HCT116 (cell line): ENCODE results near the gene ATP6V0B. TPM values are rescaled to one million over a fixed set of nuclear protein-coding genes. Genes with fewer than 3 reads are reported as not detected.

ENCODE experiments used
- ATAC-seq: fragments of 200-7000 bp; cut with Tn5 transposase; 2 replicates; pipeline ENCODE4 v1.9.1; 2020; ENCODE audit warnings: mild to moderate bottlenecking, moderate library complexity
- BruUV-seq: library from RNA; stranded (reverse); fragments of 400-500 nt; replicated peaks from 2 replicates; lab custom pipeline; 2021; lab: Mats Ljungman, UMichigan
- CTCF ChIA-PET: fragments of 300-600 bp; sonication (Branson Sonifier 250); formaldehyde crosslinking; loops from one replicate; lab custom pipeline; 2021; ENCODE audit warnings: antibody characterized with exemption; lab: Charles Lee
- POLR2A ChIA-PET: fragments of 300-600, 350-600 bp; sonication (Branson Sonifier 250); formaldehyde crosslinking; loops from one replicate; lab custom pipeline; 2021; ENCODE audit warnings: antibody characterized with exemption; lab: Charles Lee
- RAD21 ChIA-PET, 2 experiments: fragments of 300-600 bp; sonication (Branson Sonifier 250); formaldehyde crosslinking; loops; one replicate each; lab custom pipeline; 2023; ENCODE audit warnings: low total read pairs in 2 of 2; ENCODE audit not compliant: uncharacterized antibody in 2 of 2, unreplicated experiment in 2 of 2, low non-redundant PET in 1 of 2; lab: Charles Lee
- DNase-seq: peaks from one replicate; pipeline ENCODE4 v3.0.0-alpha.2; 2010; ENCODE audit warnings: low read depth, low spot score
- H2AFZ ChIP-seq: fragments of 200-600 bp; shearing (Covaris generic), sonication (generic); 2 replicates; pipeline ENCODE4 v1.6.1; 2017; ENCODE audit warnings: low read depth, mixed run types, mixed read lengths, antibody characterized with exemption, low read length; ENCODE audit not compliant: poor library complexity, severe bottlenecking
- H3K27ac ChIP-seq: 2 replicates; pipeline ENCODE4 v1.5.1; 2012; ENCODE audit warnings: low read depth, low read length
- H3K27me3 ChIP-seq: fragments of 200-600 bp; sonication (generic); 2 replicates; pipeline ENCODE4 v1.6.1; 2016; ENCODE audit warnings: mixed run types, low read length, mixed read lengths; ENCODE audit not compliant: insufficient read depth
- H3K36me3 ChIP-seq, 2 experiments: fragments of 200-500 bp in 1 of 2; fragments of 200-600 bp in 1 of 2; sonication (Bioruptor generic) in 1 of 2; sonication (generic) in 1 of 2; 2 replicates each; pipeline versions ENCODE4 v1.5.1 to v1.6.1; 2014 to 2016; ENCODE audit warnings: low read length in 2 of 2, inconsistent platforms in 1 of 2, mixed read lengths in 1 of 2, mixed run types in 1 of 2; ENCODE audit not compliant: insufficient read depth in 2 of 2, control insufficient read depth in 1 of 2
- H3K4me1 ChIP-seq, 2 experiments: fragments of 200-600 bp in 1 of 2; sonication (generic) in 1 of 2; 2 replicates each; pipeline versions ENCODE4 v1.5.1 to v1.6.1; 2012 to 2017; ENCODE audit warnings: low read length in 2 of 2, inconsistent platforms in 1 of 2, mild to moderate bottlenecking in 1 of 2, mixed read lengths in 1 of 2, mixed run types in 1 of 2, moderate library complexity in 1 of 2; ENCODE audit not compliant: insufficient read depth in 2 of 2, control insufficient read depth in 1 of 2
- H3K4me2 ChIP-seq: fragments of 200-600 bp; sonication (generic); 2 replicates; pipeline ENCODE4 v1.6.1; 2017; ENCODE audit warnings: mixed run types, low read length, mixed read lengths
- H3K4me3 ChIP-seq, 2 experiments: fragments of 200-600 bp in 1 of 2; sonication (generic) in 1 of 2; replicated peaks in 1 of 2; 2 replicates each; pipeline ENCODE4 v1.5.1; 2011 to 2016; ENCODE audit warnings: low read length in 2 of 2, control low read depth in 1 of 2, low read depth in 1 of 2, mild to moderate bottlenecking in 1 of 2, mixed read lengths in 1 of 2, mixed run types in 1 of 2
- H3K79me2 ChIP-seq: fragments of 200-600 bp; sonication (generic); 2 replicates; pipeline ENCODE4 v1.6.1; 2017; ENCODE audit warnings: mild to moderate bottlenecking, mixed run types, low read length, moderate library complexity, mixed read lengths; ENCODE audit not compliant: insufficient read depth
- H3K9ac ChIP-seq: fragments of 200-600 bp; sonication (generic); 2 replicates; pipeline ENCODE4 v1.6.1; 2016; ENCODE audit warnings: low read length, mixed read lengths
- H3K9me2 ChIP-seq: fragments of 200-600 bp; sonication (generic), shearing (Covaris generic); 2 replicates; pipeline ENCODE4 v1.6.1; 2017; ENCODE audit warnings: mixed run types, mild to moderate bottlenecking, moderate library complexity; ENCODE audit not compliant: insufficient read depth
- H3K9me3 ChIP-seq, 2 experiments: fragments of 200-500 bp in 1 of 2; fragments of 200-600 bp in 1 of 2; sonication (Bioruptor generic) in 1 of 2; sonication (generic) in 1 of 2; 2 replicates each; pipeline ENCODE4 v1.6.1; 2014 to 2017; ENCODE audit warnings: low read length in 2 of 2, mixed read lengths in 2 of 2, inconsistent platforms in 1 of 2, low read depth in 1 of 2, mild to moderate bottlenecking in 1 of 2, mixed run types in 1 of 2, moderate library complexity in 1 of 2; ENCODE audit not compliant: control insufficient read depth in 1 of 2, insufficient read depth in 1 of 2
- H4K20me1 ChIP-seq: fragments of 200-600 bp; sonication (generic), shearing (Covaris generic); 2 replicates; pipeline ENCODE4 v1.6.1; 2017; ENCODE audit warnings: mixed run types, mild to moderate bottlenecking, moderate library complexity; ENCODE audit not compliant: insufficient read depth
- ATF3 ChIP-seq: IDR thresholded peaks from 2 replicates; pipeline ENCODE4 v1.6.1; 2012
- ELF1 ChIP-seq: IDR thresholded peaks from 2 replicates; pipeline ENCODE4 v1.6.1; 2012; ENCODE audit warnings: low read depth, borderline replicate concordance
- EZH2phosphoT487 ChIP-seq: fragments of 200-600 bp; IDR thresholded peaks from 2 replicates; pipeline ENCODE4 v1.6.1; 2018; ENCODE audit warnings: antibody characterized with exemption, borderline replicate concordance
- JUND ChIP-seq: IDR thresholded peaks from 2 replicates; pipeline ENCODE4 v1.6.1; 2012
- POLR2A ChIP-seq: IDR thresholded peaks from 2 replicates; pipeline ENCODE4 v1.7.0; 2011; ENCODE audit warnings: borderline replicate concordance; ENCODE audit not compliant: insufficient read depth, insufficient read length; ENCODE audit errors: extremely low read depth
- POLR2AphosphoS5 ChIP-seq: IDR thresholded peaks from 2 replicates; pipeline ENCODE4 v1.6.1; 2011; ENCODE audit warnings: mild to moderate bottlenecking, low read depth, low read length, moderate library complexity
- SRF ChIP-seq: IDR thresholded peaks from 2 replicates; pipeline ENCODE4 v1.6.1; 2012; ENCODE audit warnings: low read depth
- TCF7L2 ChIP-seq: IDR thresholded peaks from 2 replicates; pipeline ENCODE4 v1.7.0; 2011; ENCODE audit warnings: borderline replicate concordance, inconsistent platforms; ENCODE audit not compliant: insufficient read depth, insufficient read length; ENCODE audit errors: extremely low read depth
- YY1 ChIP-seq: IDR thresholded peaks from 2 replicates; pipeline ENCODE4 v1.6.1; 2011; ENCODE audit warnings: low read length, low read depth, moderate library complexity, mild to moderate bottlenecking; ENCODE audit not compliant: insufficient replicate concordance; ENCODE audit errors: extremely low read depth
- ZBTB33 ChIP-seq: IDR thresholded peaks from 2 replicates; pipeline ENCODE4 v1.6.1; 2011; ENCODE audit warnings: mild to moderate bottlenecking, low read length, moderate library complexity; ENCODE audit not compliant: insufficient replicate concordance; ENCODE audit errors: extremely low read depth
- intact Hi-C: fragments of 100-400 bp; cut with micrococcal nuclease; formaldehyde crosslinking; loops from 2 replicates; pipeline ENCODE4 v1.10.0; 2022
- total RNA-seq: library from RNA; stranded (reverse); gene quantifications from one replicate; pipeline ENCODE4 v1.2.1, GENCODE V29; 2021; ENCODE audit not compliant: unreplicated experiment

ATP6V0B gene
- total RNA-seq, 1 experiment from 2014 or later: 122 TPM

GRCh38 chr1:44015206-44015605 lies 40.4 kb downstream of the ATP6V0B start:
- H3K4me3 ChIP-seq: no peak overlapping the region
- H3K9me2 ChIP-seq: no peaks in the 10 kb centered on the region
- no peaks in the 10 kb centered on the region for H3K27me3 ChIP-seq
- POLR2A ChIA-PET: no interaction called here
- H4K20me1 ChIP-seq: no peaks in the 10 kb centered on the region
- BruUV-seq: no TSS peak
- H3K9ac ChIP-seq: no peak overlapping the region
- intact Hi-C loops: no loop called here
- H3K36me3 ChIP-seq: no peaks in the 10 kb centered on the region
- CTCF ChIA-PET: interaction anchor here (1.3 to 1.9 kb wide), 2 partner anchors 9 to 21 kb away, joined by 3 to 5 read pairs; no protein-coding TSS in a partner anchor
- RAD21 ChIA-PET: no interaction called here
- TF ChIP-seq ATF3 (no peak), YY1 (no peak), SRF (no peak), POLR2A (no peak), EZH2phosphoT487 (no peak), JUND (no peak)
- H3K9me3 ChIP-seq: no peaks in the 10 kb centered on the region
- no peak overlapping the region for H3K27ac ChIP-seq
- peaks cover 7 to 8% of the 10 kb centered on the region in 2 experiments; a peak in 3 of 4 replicates for H3K4me1 ChIP-seq
- no peak for DNase-seq
- H2AFZ ChIP-seq: no peak overlapping the region
- no peak overlapping the region for H3K4me2 ChIP-seq
- no peak for ATAC-seq
- no peaks in the 10 kb centered on the region for H3K79me2 ChIP-seq

GRCh38 chr1:44016041-44016889 lies 41.5 kb downstream of the ATP6V0B start:
- peaks cover 7 to 8% of the 10 kb centered on the region in 2 experiments; a peak in 3 of 4 replicates for H3K4me1 ChIP-seq
- TF ChIP-seq TCF7L2 (no peak), POLR2AphosphoS5 (no peak), ZBTB33 (no peak), ELF1 (no peak)
- CTCF ChIA-PET: no interaction called here
- H2AFZ ChIP-seq: no peak overlapping the region
- no peaks in the 10 kb centered on the region for H3K79me2 ChIP-seq
- H3K9ac ChIP-seq: no peak overlapping the region
- intact Hi-C loops: no loop called here
- H3K27ac ChIP-seq: no peak overlapping the region
- ATAC-seq: no peak
- BruUV-seq: no TSS peak
- H3K4me3 ChIP-seq: no peak overlapping the region
- no peaks in the 10 kb centered on the region for H3K9me2 ChIP-seq
- H3K9me3 ChIP-seq: no peaks in the 10 kb centered on the region
- POLR2A ChIA-PET: no interaction called here
- no peaks in the 10 kb centered on the region for H4K20me1 ChIP-seq
- H3K36me3 ChIP-seq: no peaks in the 10 kb centered on the region
- no peak overlapping the region for H3K4me2 ChIP-seq
- DNase-seq: no peak
- H3K27me3 ChIP-seq: no peaks in the 10 kb centered on the region
- RAD21 ChIA-PET: no interaction called here
